Neural crest cell (in vitro differentiated cells): Measurements from ENCODE around the gene GNE. TPM values are rescaled to one million over a fixed set of nuclear protein-coding genes. Genes with fewer than 3 reads are reported as not detected.
"Not testable (repeated sequence)": the region's sequence is repeated elsewhere in the genome, so short reads cannot be mapped to it uniquely, and the experiment has no call there.

Experiments
- DNase-seq: peaks from one replicate; pipeline ENCODE4 v3.0.0; 2021; ENCODE audit warnings: low read depth, mixed read lengths, low spot score
- H3K27ac Mint-ChIP-seq: one replicate; pipeline ENCODE4 v1.8.0; 2021; ENCODE audit warnings: mild to moderate bottlenecking, mixed read lengths; ENCODE audit not compliant: unreplicated experiment
- H3K27me3 Mint-ChIP-seq: 2 replicates; pipeline ENCODE4 v1.8.0; 2021; ENCODE audit warnings: low read depth, mild to moderate bottlenecking, mixed read lengths
- H3K36me3 Mint-ChIP-seq: 2 replicates; pipeline ENCODE4 v1.8.0; 2021; ENCODE audit warnings: low read depth, mild to moderate bottlenecking, mixed read lengths
- H3K4me1 Mint-ChIP-seq: 2 replicates; pipeline ENCODE4 v1.8.0; 2021; ENCODE audit warnings: mixed read lengths
- H3K4me3 Mint-ChIP-seq: one replicate; pipeline ENCODE4 v1.8.0; 2021; ENCODE audit warnings: mild to moderate bottlenecking, mixed read lengths
- H3K9me3 Mint-ChIP-seq: 2 replicates; pipeline ENCODE4 v1.8.0; 2021; ENCODE audit warnings: mixed read lengths
- long read RNA-seq: library from polyadenylated mRNA; unstranded; transcript quantifications from one replicate; pipeline ENCODE4 v2.0.0, GENCODE V29; 2020
- total RNA-seq: library from RNA; stranded (reverse); gene quantifications from 2 replicates; pipeline ENCODE4 v1.2.1, GENCODE V29; 2021
- TF ChIP-seq, protein P1 (sequence below): fragments of 200-600 bp; sonication (generic); conservative IDR thresholded peaks from 2 replicates; pipeline ENCODE4 v1.5.0; 2021; ENCODE audit warnings: antibody characterized with exemption, mild to moderate bottlenecking

The GNE gene, protein sequence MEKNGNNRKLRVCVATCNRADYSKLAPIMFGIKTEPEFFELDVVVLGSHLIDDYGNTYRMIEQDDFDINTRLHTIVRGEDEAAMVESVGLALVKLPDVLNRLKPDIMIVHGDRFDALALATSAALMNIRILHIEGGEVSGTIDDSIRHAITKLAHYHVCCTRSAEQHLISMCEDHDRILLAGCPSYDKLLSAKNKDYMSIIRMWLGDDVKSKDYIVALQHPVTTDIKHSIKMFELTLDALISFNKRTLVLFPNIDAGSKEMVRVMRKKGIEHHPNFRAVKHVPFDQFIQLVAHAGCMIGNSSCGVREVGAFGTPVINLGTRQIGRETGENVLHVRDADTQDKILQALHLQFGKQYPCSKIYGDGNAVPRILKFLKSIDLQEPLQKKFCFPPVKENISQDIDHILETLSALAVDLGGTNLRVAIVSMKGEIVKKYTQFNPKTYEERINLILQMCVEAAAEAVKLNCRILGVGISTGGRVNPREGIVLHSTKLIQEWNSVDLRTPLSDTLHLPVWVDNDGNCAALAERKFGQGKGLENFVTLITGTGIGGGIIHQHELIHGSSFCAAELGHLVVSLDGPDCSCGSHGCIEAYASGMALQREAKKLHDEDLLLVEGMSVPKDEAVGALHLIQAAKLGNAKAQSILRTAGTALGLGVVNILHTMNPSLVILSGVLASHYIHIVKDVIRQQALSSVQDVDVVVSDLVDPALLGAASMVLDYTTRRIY
- 24.6 and 25.8 TPM in 2 replicates for total RNA-seq
- long read RNA-seq, full-length matches to known transcripts: 8 of 13 reads
- long read RNA-seq, partial matches to known transcripts: 3 of 13 reads
- long read RNA-seq, other reads (novel, unspliced or antisense): 2 of 13 reads

DNA sequence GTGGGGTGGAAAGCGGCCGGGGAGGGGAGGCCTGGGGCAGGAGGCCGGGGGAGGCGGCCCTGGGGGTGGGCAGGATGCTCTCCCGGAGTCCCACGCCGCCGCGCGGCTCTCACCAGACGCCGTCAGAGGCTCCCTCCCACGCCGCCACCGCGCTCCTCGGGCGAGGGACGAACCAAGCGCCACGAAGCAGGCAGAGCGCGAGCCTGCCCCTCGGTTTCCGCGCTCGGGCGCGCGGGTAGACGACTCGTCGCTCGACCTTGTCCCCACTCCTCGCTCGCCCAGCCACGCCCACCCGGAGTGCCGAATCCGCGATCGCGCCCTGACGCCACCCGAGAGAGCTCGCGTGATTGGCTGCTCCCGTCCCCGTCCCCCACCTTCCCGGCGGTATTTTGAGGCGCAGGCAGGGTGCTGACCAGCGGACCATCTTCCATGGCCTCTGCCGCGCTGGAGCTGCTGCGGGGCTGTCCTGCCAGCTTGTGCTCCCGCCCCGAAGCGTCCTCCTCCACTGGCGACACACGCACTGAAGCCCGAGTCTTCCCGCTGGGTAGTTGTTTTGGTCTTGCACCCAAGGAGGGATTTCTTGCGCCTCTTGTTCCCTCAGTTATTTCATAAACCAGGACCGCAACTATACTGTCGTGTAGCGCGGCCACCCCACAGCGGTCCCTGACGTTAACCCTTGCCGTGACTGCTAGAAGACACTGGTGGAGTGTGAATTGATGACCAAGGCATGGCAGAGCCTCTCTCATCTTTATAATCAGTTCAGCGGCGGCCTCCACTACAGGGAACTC lies at the start of gene GNE:
Gene GNE (minus strand): TSS at position 241 of the 788 bp plus-strand sequence. CDS start 9,093 bp downstream, outside the sequence.
- peaks cover 10% of the 10 kb centered on the region for H3K4me1 Mint-ChIP-seq
- TF ChIP-seq, protein P1, sequence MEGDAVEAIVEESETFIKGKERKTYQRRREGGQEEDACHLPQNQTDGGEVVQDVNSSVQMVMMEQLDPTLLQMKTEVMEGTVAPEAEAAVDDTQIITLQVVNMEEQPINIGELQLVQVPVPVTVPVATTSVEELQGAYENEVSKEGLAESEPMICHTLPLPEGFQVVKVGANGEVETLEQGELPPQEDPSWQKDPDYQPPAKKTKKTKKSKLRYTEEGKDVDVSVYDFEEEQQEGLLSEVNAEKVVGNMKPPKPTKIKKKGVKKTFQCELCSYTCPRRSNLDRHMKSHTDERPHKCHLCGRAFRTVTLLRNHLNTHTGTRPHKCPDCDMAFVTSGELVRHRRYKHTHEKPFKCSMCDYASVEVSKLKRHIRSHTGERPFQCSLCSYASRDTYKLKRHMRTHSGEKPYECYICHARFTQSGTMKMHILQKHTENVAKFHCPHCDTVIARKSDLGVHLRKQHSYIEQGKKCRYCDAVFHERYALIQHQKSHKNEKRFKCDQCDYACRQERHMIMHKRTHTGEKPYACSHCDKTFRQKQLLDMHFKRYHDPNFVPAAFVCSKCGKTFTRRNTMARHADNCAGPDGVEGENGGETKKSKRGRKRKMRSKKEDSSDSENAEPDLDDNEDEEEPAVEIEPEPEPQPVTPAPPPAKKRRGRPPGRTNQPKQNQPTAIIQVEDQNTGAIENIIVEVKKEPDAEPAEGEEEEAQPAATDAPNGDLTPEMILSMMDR: no peak
- H3K9me3 Mint-ChIP-seq: no peaks in the 10 kb centered on the region
- peak within 1 kb of the TSS; percentile 98 for H3K27ac Mint-ChIP-seq
- H3K36me3 Mint-ChIP-seq: no peaks in the 10 kb centered on the region
- H3K27me3 Mint-ChIP-seq: no peaks in the 10 kb centered on the region
- peak; percentile 99 for DNase-seq
- H3K4me3 Mint-ChIP-seq: peak within 1 kb of the TSS; percentile 98

DNA sequence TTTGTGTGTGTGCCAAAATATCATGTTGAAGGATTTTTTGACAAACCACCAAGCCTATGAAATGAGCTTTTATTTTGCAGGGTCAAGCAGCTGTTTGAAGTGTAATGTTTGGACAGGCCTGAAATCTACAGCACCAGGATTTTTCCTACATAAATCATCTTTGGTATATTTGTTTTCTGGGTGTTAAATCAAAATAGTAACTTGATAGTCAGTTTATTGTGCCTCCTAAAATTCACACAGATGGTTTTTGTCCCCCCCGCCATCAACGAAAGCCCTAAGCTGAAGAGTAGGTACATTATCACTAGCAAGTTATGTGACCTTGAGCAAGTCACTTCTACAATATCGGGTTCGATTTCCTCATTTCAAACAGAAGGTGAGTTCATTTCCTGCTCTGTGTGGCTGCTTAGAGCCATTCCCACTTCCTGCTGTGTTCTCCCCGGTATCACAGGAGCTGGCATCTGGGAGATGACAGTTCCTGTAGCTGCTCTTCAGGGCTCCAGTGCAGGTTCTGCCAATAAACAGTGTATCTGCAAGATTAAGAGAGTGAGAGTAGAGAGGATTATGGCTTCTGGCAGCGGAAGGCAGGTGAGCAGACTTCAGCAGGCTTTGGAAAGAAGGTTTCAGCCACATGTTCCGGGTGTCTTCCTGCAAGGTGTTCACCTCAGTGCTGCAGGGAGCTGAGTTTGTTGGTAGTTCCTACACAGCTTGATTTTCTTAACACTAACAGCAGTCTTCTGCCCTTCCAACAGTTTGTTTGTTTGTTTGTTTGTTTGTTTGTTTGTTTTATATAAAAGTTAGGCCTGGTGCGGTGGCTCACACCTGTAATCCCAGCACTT lies 48.4 kb upstream of the GNE start:
- Mint-ChIP-seq H3K36me3 (no peaks in the 10 kb centered on the region), H3K27ac (no peak overlapping the region), H3K9me3 (no peaks in the 10 kb centered on the region), H3K4me3 (no peak overlapping the region), H3K27me3 (no peaks in the 10 kb centered on the region), H3K4me1 (peaks cover 9% of the 10 kb centered on the region)
- DNase-seq: no peak
- TF ChIP-seq, protein P1: no peak

DNA sequence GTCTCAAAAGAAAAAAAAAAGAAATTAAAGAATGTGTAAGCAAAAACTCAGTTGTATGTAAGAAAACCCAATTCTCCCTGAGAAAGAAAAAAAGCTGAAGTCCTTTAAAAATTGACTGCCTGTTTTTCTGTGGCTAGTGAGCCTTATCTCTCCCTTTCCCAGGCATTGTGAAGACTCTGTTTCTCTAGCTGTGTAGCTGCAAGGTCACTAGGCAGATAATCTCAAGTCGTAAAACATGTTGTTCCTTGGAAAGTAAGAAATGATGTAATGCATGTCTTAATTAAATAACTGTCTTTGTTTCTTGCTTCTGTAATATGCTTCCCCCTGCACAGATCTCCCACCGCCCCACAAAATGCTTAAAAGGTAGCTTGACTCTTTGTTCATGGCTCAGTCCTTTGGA lies 46.1 kb upstream of the GNE start:
- not testable (repeated sequence) for H3K9me3 Mint-ChIP-seq, DNase-seq, H3K4me1 Mint-ChIP-seq, H3K27me3 Mint-ChIP-seq, H3K27ac Mint-ChIP-seq, H3K36me3 Mint-ChIP-seq, H3K4me3 Mint-ChIP-seq

DNA sequence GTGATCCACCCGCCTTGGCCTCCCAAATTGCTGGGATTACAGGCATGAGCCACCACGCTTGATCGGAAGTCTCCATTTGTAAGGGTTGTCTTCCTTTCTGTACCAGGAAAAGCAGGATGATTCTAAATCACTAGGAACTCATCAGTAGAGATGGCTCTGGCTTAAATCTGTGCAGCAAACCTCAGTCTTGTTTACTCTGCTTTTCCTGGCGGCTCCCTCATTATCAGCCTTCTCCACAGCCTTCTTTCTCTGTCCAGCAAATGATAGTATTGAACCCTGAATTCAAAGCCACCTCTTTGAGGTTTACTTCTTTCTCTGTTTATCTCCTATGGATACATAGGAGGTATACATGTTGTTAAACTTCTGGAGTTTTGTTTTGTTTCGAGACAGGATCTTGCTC lies 43.0 kb upstream of the GNE start:
- TF ChIP-seq, protein P1: no peak
- Mint-ChIP-seq H3K27ac (peak overlapping the region; percentile 93), H3K36me3 (no peaks in the 10 kb centered on the region), H3K9me3 (no peaks in the 10 kb centered on the region), H3K27me3 (no peaks in the 10 kb centered on the region), H3K4me1 (peaks cover 5% of the 10 kb centered on the region), H3K4me3 (no peak overlapping the region)
- DNase-seq: no peak

DNA sequence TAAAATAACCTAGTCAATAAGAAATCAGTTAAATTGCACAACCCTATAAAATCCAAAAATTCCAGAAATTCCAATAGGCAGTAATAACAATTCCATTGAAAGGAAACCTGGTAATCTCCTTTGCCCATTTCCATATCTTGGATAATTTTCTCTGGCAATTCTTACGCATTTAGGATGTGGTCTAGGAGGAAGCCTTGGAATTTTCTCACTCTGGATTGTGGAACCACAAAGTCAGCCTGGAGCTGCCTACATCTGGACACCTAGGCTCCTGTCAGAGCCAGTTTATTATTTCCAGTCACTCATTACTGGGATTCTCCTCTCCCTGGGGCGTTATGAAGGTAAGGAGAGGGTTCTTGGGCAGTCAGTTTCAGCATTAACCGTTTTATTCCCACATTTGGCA lies 40.3 kb upstream of the GNE start:
- Mint-ChIP-seq H3K27ac (no peak overlapping the region), H3K9me3 (no peaks in the 10 kb centered on the region)
- no peak for DNase-seq

More for the DNA sequence above, 40.3 kb upstream of the GNE start:
- no peak overlapping the region for H3K4me3 Mint-ChIP-seq
- H3K36me3 Mint-ChIP-seq: no peaks in the 10 kb centered on the region
- TF ChIP-seq, protein P1: no peak
- H3K4me1 Mint-ChIP-seq: no peaks in the 10 kb centered on the region
- no peaks in the 10 kb centered on the region for H3K27me3 Mint-ChIP-seq
